KMS-11 (cell line): ENCODE data around the gene PRPF40A.

Experiments
- H2AFZ ChIP-seq: fragments of 200-600 bp; sonication (generic); 2 replicates; pipeline ENCODE4 v1.6.1; 2016; ENCODE audit warnings: antibody characterized with exemption, mixed run types, low read depth
- H3K27ac ChIP-seq: fragments of 200-600 bp; sonication (generic); 2 replicates; pipeline ENCODE4 v1.6.1; 2016; ENCODE audit warnings: mild to moderate bottlenecking, mixed run types
- H3K27me3 ChIP-seq: fragments of 200-600 bp; sonication (generic); 2 replicates; pipeline ENCODE4 v1.6.1; 2017; ENCODE audit warnings: mild to moderate bottlenecking, low read depth, mixed run types, moderate library complexity; ENCODE audit not compliant: insufficient read depth
- H3K36me3 ChIP-seq: fragments of 200-600 bp; sonication (generic); 2 replicates; pipeline ENCODE4 v1.6.1; 2017; ENCODE audit warnings: mild to moderate bottlenecking, mixed run types; ENCODE audit not compliant: insufficient read depth
- H3K4me1 ChIP-seq: fragments of 200-600 bp; sonication (generic); 2 replicates; pipeline ENCODE4 v1.6.1; 2016; ENCODE audit warnings: mild to moderate bottlenecking, low read depth, mixed run types; ENCODE audit not compliant: poor library complexity, severe bottlenecking
- H3K4me2 ChIP-seq: fragments of 200-600 bp; sonication (generic); 2 replicates; pipeline ENCODE4 v1.7.0; 2016; ENCODE audit warnings: mild to moderate bottlenecking, mixed run types
- H3K4me3 ChIP-seq: fragments of 200-600 bp; sonication (generic); IDR thresholded peaks from 2 replicates; pipeline ENCODE4 v1.6.1; 2017; ENCODE audit warnings: low read depth, low read length, mixed read lengths; ENCODE audit not compliant: insufficient read depth
- H3K79me2 ChIP-seq: fragments of 200-600 bp; sonication (generic); 2 replicates; pipeline ENCODE4 v1.6.1; 2016; ENCODE audit warnings: low read depth, mixed run types; ENCODE audit not compliant: insufficient read depth
- H3K9ac ChIP-seq: fragments of 200-600 bp; sonication (generic); 2 replicates; pipeline ENCODE4 v1.6.1; 2016; ENCODE audit warnings: mild to moderate bottlenecking, mixed run types
- H4K20me1 ChIP-seq: fragments of 200-600 bp; sonication (generic); 2 replicates; pipeline ENCODE4 v1.6.1; 2016; ENCODE audit warnings: mild to moderate bottlenecking, mixed run types; ENCODE audit not compliant: insufficient read depth
- TF ChIP-seq, protein P1 (sequence below): fragments of 200-600 bp; sonication (generic); conservative IDR thresholded peaks from 2 replicates; pipeline ENCODE4 v1.6.1; 2017; ENCODE audit warnings: low read depth, mild to moderate bottlenecking, antibody characterized with exemption, low read length, moderate library complexity, mixed read lengths

The PRPF40A gene

GRCh38 chr2:152686321-152686720 lies 30.9 kb downstream of the PRPF40A start:
- no peak overlapping the region for H3K9ac ChIP-seq
- H3K36me3 ChIP-seq: no peaks in the 10 kb centered on the region
- no peak overlapping the region for H3K27ac ChIP-seq
- no peak overlapping the region for H3K4me3 ChIP-seq
- H4K20me1 ChIP-seq: peaks cover 16% of the 10 kb centered on the region
- TF ChIP-seq, protein P1, sequence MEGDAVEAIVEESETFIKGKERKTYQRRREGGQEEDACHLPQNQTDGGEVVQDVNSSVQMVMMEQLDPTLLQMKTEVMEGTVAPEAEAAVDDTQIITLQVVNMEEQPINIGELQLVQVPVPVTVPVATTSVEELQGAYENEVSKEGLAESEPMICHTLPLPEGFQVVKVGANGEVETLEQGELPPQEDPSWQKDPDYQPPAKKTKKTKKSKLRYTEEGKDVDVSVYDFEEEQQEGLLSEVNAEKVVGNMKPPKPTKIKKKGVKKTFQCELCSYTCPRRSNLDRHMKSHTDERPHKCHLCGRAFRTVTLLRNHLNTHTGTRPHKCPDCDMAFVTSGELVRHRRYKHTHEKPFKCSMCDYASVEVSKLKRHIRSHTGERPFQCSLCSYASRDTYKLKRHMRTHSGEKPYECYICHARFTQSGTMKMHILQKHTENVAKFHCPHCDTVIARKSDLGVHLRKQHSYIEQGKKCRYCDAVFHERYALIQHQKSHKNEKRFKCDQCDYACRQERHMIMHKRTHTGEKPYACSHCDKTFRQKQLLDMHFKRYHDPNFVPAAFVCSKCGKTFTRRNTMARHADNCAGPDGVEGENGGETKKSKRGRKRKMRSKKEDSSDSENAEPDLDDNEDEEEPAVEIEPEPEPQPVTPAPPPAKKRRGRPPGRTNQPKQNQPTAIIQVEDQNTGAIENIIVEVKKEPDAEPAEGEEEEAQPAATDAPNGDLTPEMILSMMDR: no peak
- H3K4me1 ChIP-seq: peaks cover 52% of the 10 kb centered on the region
- no peak overlapping the region for H2AFZ ChIP-seq
- no peaks in the 10 kb centered on the region for H3K27me3 ChIP-seq
- no peak overlapping the region for H3K4me2 ChIP-seq
- H3K79me2 ChIP-seq: peaks cover 80% of the 10 kb centered on the region

DNA sequence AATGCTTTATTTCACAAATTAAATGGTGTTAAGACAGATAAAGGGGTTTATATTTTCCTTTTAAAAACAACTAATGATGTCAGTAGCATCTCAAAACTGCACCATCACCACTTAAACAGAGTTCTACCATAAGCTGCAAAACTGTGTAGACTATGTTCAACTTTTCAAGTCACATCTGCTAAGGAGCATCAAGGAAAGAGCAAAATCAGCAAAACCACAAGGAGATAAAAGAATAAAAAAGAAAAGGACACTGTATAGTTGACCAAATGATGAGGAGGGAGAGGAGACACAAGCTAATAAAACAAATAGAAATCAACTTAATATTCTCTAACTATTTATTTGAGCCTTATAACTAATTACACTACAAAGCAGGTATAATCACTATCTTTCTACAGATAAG lies 33.9 kb downstream of the PRPF40A start:
- Histone ChIP-seq H2AFZ (no peak overlapping the region), H3K9ac (no peak overlapping the region), H3K4me3 (no peak overlapping the region), H3K4me1 (peaks cover 45% of the 10 kb centered on the region), H3K4me2 (peak overlapping the region; percentile 16; the same call in 1 of the 2 replicates), H3K36me3 (peaks cover 21% of the 10 kb centered on the region), H3K79me2 (peaks cover 69% of the 10 kb centered on the region), H3K27me3 (no peaks in the 10 kb centered on the region), H3K27ac (peak overlapping the region; percentile 17), H4K20me1 (peaks cover 17% of the 10 kb centered on the region)
- TF ChIP-seq, protein P1: no peak

DNA sequence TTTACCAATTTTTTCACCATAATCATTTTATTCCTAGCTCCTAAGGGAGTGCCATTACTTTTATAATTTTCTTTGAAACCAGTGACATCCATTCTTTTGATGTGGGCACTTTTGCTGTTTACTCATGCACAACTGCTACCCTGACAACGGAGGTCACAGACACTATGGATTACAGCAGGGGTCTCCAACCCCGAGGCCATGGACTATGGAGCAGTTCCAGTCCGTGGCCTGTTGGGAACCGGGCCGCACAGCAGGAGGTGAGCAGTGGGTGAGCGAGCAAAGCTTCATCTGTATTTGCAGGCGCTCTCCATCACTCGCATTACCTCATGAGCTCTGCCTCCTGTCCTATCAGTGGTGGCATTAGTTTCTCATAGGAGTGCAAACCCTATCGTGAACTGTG lies 34.6 kb downstream of the PRPF40A start:
- peaks cover 45% of the 10 kb centered on the region for H3K4me1 ChIP-seq
- peaks cover 63% of the 10 kb centered on the region for H3K79me2 ChIP-seq
- H3K9ac ChIP-seq: no peak overlapping the region
- no peak overlapping the region for H2AFZ ChIP-seq
- peaks cover 20% of the 10 kb centered on the region for H4K20me1 ChIP-seq
- H3K4me2 ChIP-seq: no peak overlapping the region
- H3K27me3 ChIP-seq: no peaks in the 10 kb centered on the region
- peaks cover 21% of the 10 kb centered on the region for H3K36me3 ChIP-seq
- H3K4me3 ChIP-seq: no peak overlapping the region
- H3K27ac ChIP-seq: no peak overlapping the region
- TF ChIP-seq, protein P1: no peak

DNA sequence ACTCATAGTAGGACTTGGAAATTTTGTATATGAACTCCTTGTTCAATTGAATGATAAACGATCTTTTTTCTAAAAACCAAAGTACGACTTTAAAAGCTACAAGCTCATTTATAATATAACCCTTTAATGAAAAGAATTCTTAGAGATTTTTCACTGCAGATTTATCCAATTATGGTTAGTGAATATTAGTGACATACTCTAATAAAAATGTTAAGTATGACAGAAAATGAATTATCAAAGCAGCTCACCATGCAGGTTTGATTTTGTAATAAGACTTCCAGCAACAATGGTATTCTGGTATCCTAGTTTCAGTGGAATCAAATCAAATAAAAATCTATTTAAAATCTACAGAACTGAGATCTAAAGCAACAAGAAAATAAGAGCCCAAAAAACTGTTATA lies 38.5 kb downstream of the PRPF40A start:
- TF ChIP-seq, protein P1: no peak
- Histone ChIP-seq H3K9ac (no peak overlapping the region), H3K79me2 (peaks cover 24% of the 10 kb centered on the region; the same call in 1 of the 2 replicates), H3K27ac (no peak overlapping the region), H3K36me3 (peaks cover 38% of the 10 kb centered on the region), H3K4me1 (peaks cover 13% of the 10 kb centered on the region), H2AFZ (no peak overlapping the region), H3K4me3 (no peak overlapping the region), H4K20me1 (peaks cover 19% of the 10 kb centered on the region), H3K4me2 (no peak overlapping the region), H3K27me3 (no peaks in the 10 kb centered on the region)
